IPS DF 19.7 (cell line): Measurements from ENCODE around the gene PDZD2.

Source experiments
- DNase-seq: peaks from one replicate; pipeline ENCODE4 v3.0.0-alpha.2; 2013; ENCODE audit warnings: low read depth, low spot score

PDZD2 gene

DNA sequence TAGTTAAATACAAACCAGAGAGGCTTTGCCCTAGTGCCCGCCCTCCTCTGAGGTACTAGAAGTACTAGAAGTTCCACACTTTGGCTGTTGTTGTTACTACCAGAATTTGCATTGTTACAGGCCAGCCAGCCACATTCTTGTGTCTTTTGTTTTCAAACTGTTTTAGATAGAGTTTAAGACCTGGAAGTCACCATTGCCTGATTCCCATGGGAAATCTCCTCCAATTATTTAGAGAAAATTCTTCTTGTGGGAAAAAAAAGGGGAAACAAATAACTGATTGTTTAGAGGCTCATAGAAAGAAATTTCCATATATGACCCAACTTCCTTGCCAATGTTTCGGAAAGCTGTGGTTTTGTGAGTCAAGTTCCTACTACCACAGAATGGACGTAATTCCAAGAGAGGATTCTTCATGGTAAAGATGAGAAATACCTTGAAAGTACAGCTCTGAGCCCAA is 282.9 kb downstream of the PDZD2 start:
- peak; percentile 20 for DNase-seq

DNA sequence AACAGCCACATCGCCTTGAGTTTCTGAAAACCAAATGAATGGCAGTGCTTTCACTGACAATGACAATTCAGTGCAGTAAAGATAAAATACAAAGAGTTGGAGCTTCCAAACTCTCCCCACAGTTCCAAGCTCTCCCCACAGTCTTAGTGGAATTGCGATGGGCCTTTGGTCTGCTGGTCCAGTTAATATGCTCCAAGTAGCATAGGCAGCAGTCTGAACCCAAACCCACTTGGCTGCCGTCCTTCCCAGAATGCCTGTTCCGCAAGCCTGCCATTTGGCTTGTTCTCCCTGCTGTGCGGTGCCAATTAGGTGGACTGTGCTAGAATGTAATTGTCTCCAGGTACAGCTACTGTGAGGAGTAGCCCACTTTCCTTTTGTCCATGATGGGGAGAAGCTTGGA is 285.1 kb downstream of the PDZD2 start:
- no peak for DNase-seq

- no peak for DNase-seq
Observed at GRCh38 chr5:31931874-31932273, 292.9 kb downstream of the PDZD2 start.

GRCh38 chr5:31934156-31934555 is 295.2 kb downstream of the PDZD2 start:
- no peak for DNase-seq

- no peak for DNase-seq
Observed at GRCh38 chr5:31935496-31936369, 296.8 kb downstream of the PDZD2 start.

- no peak for DNase-seq
Observed at GRCh38 chr5:31936683-31937082, 297.8 kb downstream of the PDZD2 start.

DNA sequence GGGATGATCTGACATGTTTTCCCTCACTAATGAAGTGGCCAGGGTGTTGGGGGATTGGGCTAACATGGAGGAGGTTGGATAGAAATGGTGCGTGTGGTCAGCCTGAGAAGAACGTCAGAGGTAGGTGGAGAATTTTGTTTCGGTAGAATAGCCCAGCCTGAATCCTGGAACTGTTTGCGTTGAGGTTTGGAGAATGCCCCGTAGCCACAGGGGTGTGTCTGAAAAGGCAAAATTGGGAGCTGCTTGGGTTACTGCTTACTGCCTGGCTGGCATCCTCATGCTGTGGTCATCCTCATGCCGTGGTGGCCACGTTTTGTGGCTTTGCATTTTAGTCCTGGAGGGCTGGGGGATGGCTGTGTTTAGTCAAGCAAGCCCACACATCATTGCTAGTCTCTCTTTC is 298.3 kb downstream of the PDZD2 start:
- DNase-seq, result no peak

- no peak for DNase-seq
Observed at GRCh38 chr5:31937703-31938102, 298.8 kb downstream of the PDZD2 start.

DNA sequence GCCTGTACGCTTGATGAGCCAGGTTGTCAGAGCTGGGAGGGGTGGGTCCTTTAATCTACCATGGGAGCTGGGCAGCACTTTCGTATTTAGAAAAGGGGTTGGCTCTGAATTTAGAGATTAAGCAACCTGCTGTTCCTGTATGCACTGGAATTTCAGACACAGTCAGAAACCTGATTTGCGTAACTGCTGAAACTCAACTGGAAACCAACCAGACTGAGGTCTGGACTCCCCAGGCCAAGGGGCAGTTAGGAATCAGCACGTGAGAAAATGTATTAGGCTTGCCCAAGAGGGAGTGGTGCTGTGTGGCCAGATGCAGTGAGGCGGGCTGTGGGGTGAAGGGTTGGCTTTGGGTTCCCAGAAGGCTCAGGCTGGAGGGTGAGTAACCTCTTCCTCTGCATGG is 300.2 kb downstream of the PDZD2 start:
- no peak for DNase-seq

- DNase-seq, result no peak
Observed at GRCh38 chr5:31941151-31941755, 302.3 kb downstream of the PDZD2 start.

DNA sequence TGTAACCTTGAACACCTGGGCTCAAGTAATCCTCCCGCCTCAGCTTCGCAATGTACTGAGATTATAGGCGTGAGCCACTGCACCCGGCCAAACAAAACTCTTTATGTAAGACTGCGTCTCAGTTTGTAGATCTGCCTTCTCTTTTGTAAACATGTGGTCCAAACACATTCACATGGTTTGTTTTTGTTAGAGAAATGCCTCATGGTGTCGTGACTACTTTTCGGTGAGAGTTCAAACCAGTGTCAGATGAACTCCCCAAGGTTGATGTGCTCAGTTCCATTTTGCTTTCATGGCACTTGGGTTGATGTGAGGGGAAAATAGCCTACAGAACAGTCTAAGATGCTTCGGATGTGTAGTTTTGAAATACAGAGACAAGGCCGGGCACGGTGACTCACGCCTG is 303.6 kb downstream of the PDZD2 start:
- no peak for DNase-seq

DNA sequence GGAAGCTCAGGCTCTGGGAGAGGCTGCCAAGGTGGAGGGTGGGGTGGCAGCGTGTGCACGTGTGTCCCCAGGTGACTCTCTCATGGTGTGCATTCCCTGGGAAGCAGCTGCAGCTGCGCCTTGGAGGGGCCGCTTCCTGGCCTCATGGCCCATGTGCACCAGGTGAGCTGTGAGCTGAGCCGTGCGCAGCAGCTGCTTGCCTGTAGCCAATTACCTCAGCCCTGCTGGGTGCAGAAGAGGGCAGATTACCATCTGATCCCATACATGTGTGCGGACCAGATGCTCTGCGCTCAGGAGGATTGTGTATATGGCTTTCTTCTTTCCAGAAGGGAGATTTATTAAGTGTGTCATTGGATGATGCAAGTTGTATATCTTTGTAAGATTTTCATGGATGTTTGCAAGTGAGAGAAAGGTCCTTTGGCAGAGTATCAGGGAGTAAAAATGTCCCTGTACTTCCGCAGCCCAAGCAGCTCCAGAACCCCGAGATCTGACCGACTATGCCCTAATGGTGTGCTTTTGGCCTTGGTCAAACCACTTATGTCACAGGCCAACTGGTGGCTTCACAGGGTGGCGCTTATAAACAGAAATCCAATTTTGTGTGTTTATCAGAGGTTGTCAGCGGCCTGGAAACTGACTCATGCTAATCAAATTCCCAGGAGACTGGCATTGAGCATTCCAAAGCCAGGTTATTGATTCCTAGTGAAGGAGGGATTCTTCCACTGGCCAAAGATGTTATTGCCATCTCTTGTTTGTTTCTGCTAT is 305.9 kb downstream of the PDZD2 start:
- DNase-seq, result no peak

- DNase-seq, result no peak
Observed at GRCh38 chr5:31948006-31948405, 309.1 kb downstream of the PDZD2 start.

- DNase-seq, result no peak
Observed at GRCh38 chr5:31952067-31952466, 313.1 kb downstream of the PDZD2 start.

- no peak for DNase-seq
Observed at GRCh38 chr5:31954091-31954490, 315.2 kb downstream of the PDZD2 start.

DNA sequence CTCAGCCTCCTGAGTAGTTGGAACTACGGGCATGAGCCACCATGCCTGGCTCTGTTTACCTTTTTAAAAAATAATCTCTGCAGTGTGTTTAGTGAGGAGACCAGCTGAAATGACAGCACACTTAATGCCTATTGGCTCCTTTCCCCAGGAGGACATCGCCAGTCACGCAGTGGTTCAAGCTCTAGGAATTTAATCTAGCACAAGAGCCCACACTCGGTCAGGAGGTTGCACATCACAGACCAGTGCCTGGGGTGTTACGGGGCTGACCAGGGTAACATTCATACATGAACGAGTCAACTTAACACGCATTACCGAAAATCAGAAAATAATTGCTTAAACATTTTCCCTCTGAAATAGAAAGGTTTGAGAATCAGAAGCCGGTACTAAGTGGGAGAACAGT is 318.2 kb downstream of the PDZD2 start:
- no peak for DNase-seq

DNA sequence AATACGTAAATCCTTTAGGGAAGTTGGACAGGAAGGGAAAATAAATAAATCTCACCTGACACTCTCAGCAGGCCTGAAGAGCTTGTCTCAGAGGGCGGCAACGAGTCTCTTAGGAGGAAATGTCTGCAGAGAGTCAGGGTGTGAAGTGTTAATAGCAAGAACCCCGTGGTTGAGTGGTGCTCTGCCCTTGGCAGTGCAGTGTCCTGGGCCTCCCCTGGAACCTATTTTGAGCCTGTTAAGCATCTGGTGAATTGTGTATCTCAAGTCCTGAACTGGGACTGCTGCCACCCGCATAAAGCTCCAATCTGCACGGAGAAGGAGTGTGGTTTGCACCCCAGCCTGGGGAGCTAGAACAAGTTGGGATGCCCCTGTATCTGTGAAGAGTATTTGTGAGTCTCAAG is 323.4 kb downstream of the PDZD2 start:
- DNase-seq, result no peak

DNA sequence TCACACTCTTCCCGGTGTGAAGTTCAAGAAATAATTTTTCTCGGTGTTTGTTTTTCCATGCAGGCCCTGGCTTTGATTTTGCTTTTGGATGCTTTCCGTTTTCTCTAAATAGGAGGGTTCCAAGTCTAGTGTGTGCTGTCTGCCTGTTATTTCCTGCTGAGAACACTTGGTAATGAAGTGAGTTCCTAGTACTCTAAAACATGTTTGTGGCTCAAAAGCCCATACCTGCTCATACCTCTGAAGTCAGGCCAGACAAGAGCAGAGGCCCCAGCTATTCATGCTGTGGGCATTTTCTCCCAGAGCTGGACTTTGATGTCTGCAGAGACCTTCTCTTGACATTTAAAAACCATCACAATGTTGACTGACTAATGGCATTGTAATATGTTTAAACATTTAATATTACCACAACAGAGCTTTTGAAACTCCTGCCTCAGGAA is 324.0 kb downstream of the PDZD2 start:
- DNase-seq, result no peak

GRCh38 chr5:31963358-31964006 is 324.6 kb downstream of the PDZD2 start:
- DNase-seq, result no peak

DNA sequence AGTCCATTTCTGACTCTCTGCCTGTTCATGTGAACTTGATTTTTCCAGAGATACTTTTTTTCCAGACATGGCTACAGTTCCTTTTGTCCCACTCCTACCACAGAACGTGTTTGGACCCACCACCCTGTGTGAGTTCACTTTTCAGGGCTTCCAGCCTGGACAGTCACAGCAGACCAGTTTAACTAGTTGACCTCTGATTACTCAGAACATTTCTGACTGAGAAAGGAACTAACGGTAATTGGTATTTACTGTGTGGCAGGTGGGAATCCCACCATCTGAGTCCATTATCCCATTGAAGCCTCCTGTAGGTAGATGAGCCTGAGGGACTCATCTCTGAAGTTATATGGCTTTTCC is 325.1 kb downstream of the PDZD2 start:
- no peak for DNase-seq

GRCh38 chr5:31965227-31965626 is 326.3 kb downstream of the PDZD2 start:
- peak; percentile 63 for DNase-seq

DNA sequence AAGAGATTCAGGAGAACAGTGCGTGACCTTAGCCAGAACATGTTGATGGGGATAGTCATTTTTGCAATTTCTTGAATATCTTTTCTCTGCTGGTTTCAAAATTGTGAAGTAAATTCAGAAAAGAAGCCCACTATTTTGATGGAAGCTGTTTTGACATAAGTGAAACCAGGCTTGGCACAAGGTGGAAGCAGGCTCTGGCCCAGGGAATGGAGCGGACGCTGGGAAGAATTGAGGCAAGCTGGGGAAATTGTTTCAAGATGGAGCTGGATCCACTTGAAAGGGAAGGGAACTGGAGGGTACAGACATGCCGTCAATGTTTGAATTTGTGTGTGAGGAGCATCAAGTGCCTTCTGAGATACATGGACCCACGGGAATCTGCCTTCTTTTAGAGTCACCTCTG is 328.0 kb downstream of the PDZD2 start:
- DNase-seq, result no peak
